H9 (cell line): ENCODE data around the gene GK2. TPM values are rescaled to one million over a fixed set of nuclear protein-coding genes. Genes with fewer than 3 reads are reported as not detected.

Source experiments
- DNase-seq: peaks from one replicate; pipeline ENCODE4 v3.0.0-alpha.2; 2017
- H2AFZ ChIP-seq: one replicate; pipeline ENCODE4 v1.6.1; 2013; ENCODE audit warnings: mild to moderate bottlenecking, low read length, control low read depth, moderate library complexity
- H2AK5ac ChIP-seq: 2 replicates; pipeline ENCODE4 v1.6.1; 2013; ENCODE audit warnings: low read length, control low read depth, mixed read lengths; ENCODE audit not compliant: insufficient read length
- H2BK120ac ChIP-seq: one replicate; pipeline ENCODE4 v1.6.1; 2013; ENCODE audit warnings: low read depth, mild to moderate bottlenecking, low read length, control low read depth, inconsistent platforms; ENCODE audit not compliant: poor library complexity, severe bottlenecking
- H2BK12ac ChIP-seq: 2 replicates; pipeline ENCODE4 v1.6.1; 2013; ENCODE audit warnings: low read length, control low read depth, mixed read lengths, low read depth; ENCODE audit not compliant: insufficient read length
- H2BK15ac ChIP-seq: 2 replicates; pipeline ENCODE4 v1.6.1; 2013; ENCODE audit warnings: low read depth, low read length, control low read depth
- H2BK20ac ChIP-seq: one replicate; pipeline ENCODE4 v1.6.1; 2013; ENCODE audit warnings: low read depth, mild to moderate bottlenecking, low read length, control low read depth, inconsistent platforms; ENCODE audit not compliant: poor library complexity, severe bottlenecking
- H2BK5ac ChIP-seq: 2 replicates; pipeline ENCODE4 v1.6.1; 2013; ENCODE audit warnings: low read length, control low read depth, mixed read lengths; ENCODE audit not compliant: insufficient read length
- H3K14ac ChIP-seq: 2 replicates; pipeline ENCODE4 v1.6.1; 2013; ENCODE audit warnings: low read length, control low read depth; ENCODE audit not compliant: insufficient read depth
- H3K18ac ChIP-seq: 2 replicates; pipeline ENCODE4 v1.6.1; 2013; ENCODE audit warnings: low read depth, mild to moderate bottlenecking, mixed read lengths, low read length, control low read depth; ENCODE audit not compliant: insufficient read length
- H3K23ac ChIP-seq: 2 replicates; pipeline ENCODE4 v1.6.1; 2013; ENCODE audit warnings: low read length, control low read depth, mixed read lengths, low read depth; ENCODE audit not compliant: insufficient read length
- H3K23me2 ChIP-seq: 2 replicates; pipeline ENCODE4 v1.6.1; 2013; ENCODE audit warnings: low read depth, mild to moderate bottlenecking, mixed read lengths, low read length, control low read depth; ENCODE audit not compliant: insufficient read length, poor library complexity, severe bottlenecking
- H3K27ac ChIP-seq: 2 replicates; pipeline ENCODE4 v1.5.1; 2013; ENCODE audit warnings: low read length, control low read depth, mixed read lengths, low read depth; ENCODE audit not compliant: insufficient read length
- H3K27me3 ChIP-seq: 2 replicates; pipeline ENCODE4 v1.6.1; 2013; ENCODE audit warnings: low read length, control low read depth, inconsistent platforms; ENCODE audit not compliant: insufficient read depth
- H3K4ac ChIP-seq: 2 replicates; pipeline ENCODE4 v1.6.1; 2013; ENCODE audit warnings: low read depth, mild to moderate bottlenecking, control low read depth, inconsistent platforms, low read length, moderate library complexity
- H3K4me1 ChIP-seq: 2 replicates; pipeline ENCODE4 v1.6.1; 2013; ENCODE audit warnings: low read length, control low read depth, inconsistent platforms; ENCODE audit not compliant: insufficient read depth
- H3K4me2 ChIP-seq: 2 replicates; pipeline ENCODE4 v1.6.1; 2013; ENCODE audit warnings: low read length, control low read depth, mixed read lengths; ENCODE audit not compliant: insufficient read length, insufficient read depth
- H3K56ac ChIP-seq: 2 replicates; pipeline ENCODE4 v1.6.1; 2013; ENCODE audit warnings: low read depth, mild to moderate bottlenecking, mixed read lengths, low read length, control low read depth; ENCODE audit not compliant: insufficient read length
- H3K79me1 ChIP-seq: 2 replicates; pipeline ENCODE4 v1.6.1; 2013; ENCODE audit warnings: low read depth, mild to moderate bottlenecking, moderate library complexity, low read length, control low read depth, inconsistent platforms; ENCODE audit not compliant: insufficient read depth, poor library complexity, severe bottlenecking
- H3K79me2 ChIP-seq: 2 replicates; pipeline ENCODE4 v1.6.1; 2013; ENCODE audit warnings: low read length, control low read depth, inconsistent platforms; ENCODE audit not compliant: insufficient read depth
- H3K9ac ChIP-seq: 2 replicates; pipeline ENCODE4 v1.6.1; 2013; ENCODE audit warnings: low read length, control low read depth, mixed read lengths; ENCODE audit not compliant: insufficient read length; ENCODE audit errors: extremely low read depth
- H3K9me3 ChIP-seq: one replicate; pipeline ENCODE4 v1.6.1; 2013; ENCODE audit warnings: low read depth, low read length, inconsistent platforms; ENCODE audit not compliant: control insufficient read depth
- H3T11ph ChIP-seq: one replicate; pipeline ENCODE4 v1.6.1; 2013; ENCODE audit warnings: mild to moderate bottlenecking, low read length, control low read depth, inconsistent platforms
- H4K20me1 ChIP-seq: one replicate; pipeline ENCODE4 v1.6.1; 2013; ENCODE audit not compliant: control insufficient read depth, insufficient read length, insufficient read depth
- H4K5ac ChIP-seq: 2 replicates; pipeline ENCODE4 v1.6.1; 2013; ENCODE audit warnings: low read depth, mild to moderate bottlenecking, mixed read lengths, low read length, control low read depth; ENCODE audit not compliant: insufficient read length
- H4K8ac ChIP-seq: replicated peaks from 2 replicates; pipeline ENCODE4 v1.6.1; 2013; ENCODE audit warnings: low read length, control low read depth, mixed read lengths, low read depth; ENCODE audit not compliant: insufficient read length
- H4K91ac ChIP-seq: 2 replicates; pipeline ENCODE4 v1.6.1; 2013; ENCODE audit warnings: low read depth, mild to moderate bottlenecking, moderate library complexity, mixed read lengths, low read length, control low read depth; ENCODE audit not compliant: insufficient read length
- H3K27ac Mint-ChIP-seq, 3 experiments: 2 replicates in 2 of 3; 3 replicates in 1 of 3; pipeline ENCODE4 v1.8.0; 2020 to 2021; ENCODE audit warnings: mixed read lengths in 3 of 3, mild to moderate bottlenecking in 1 of 3, moderate library complexity in 1 of 3
- H3K27me3 Mint-ChIP-seq: 2 replicates; pipeline ENCODE4 v1.8.0; 2021; ENCODE audit warnings: low read depth, mild to moderate bottlenecking, moderate library complexity, mixed read lengths
- H3K36me3 Mint-ChIP-seq, 3 experiments: 2 replicates in 2 of 3; 3 replicates in 1 of 3; pipeline ENCODE4 v1.8.0; 2020 to 2021; ENCODE audit warnings: low read depth in 3 of 3, mixed read lengths in 3 of 3; ENCODE audit not compliant: insufficient read depth in 1 of 3
- H3K4me1 Mint-ChIP-seq, 2 experiments: 2 replicates each; pipeline ENCODE4 v1.8.0; 2020; ENCODE audit warnings: mixed read lengths in 2 of 2
- H3K4me3 Mint-ChIP-seq, 2 experiments: 2 replicates in 1 of 2; 3 replicates in 1 of 2; pipeline ENCODE4 v1.8.0; 2020 to 2021; ENCODE audit warnings: mild to moderate bottlenecking in 2 of 2, mixed read lengths in 2 of 2, moderate library complexity in 1 of 2
- H3K9me3 Mint-ChIP-seq, 2 experiments: 2 replicates in 1 of 2; 3 replicates in 1 of 2; pipeline ENCODE4 v1.8.0; 2020; ENCODE audit warnings: mild to moderate bottlenecking in 2 of 2, mixed read lengths in 2 of 2, moderate library complexity in 1 of 2
- CTCF ChIP-seq: fragments of 200-600 bp; sonication (generic); conservative IDR thresholded peaks from 3 replicates; pipeline ENCODE4 v1.8.0; 2021; ENCODE audit warnings: antibody characterized with exemption, mild to moderate bottlenecking
- total RNA-seq: library from RNA; stranded (reverse); gene quantifications from 2 replicates; pipeline ENCODE4 v1.2.1, GENCODE V29; 2021

The GK2 gene
- total RNA-seq, 1 experiment from 2014 or later = not detected

GRCh38 chr4:79366422-79366821 lies 41.6 kb downstream of the GK2 start:
- H3K9me3 Mint-ChIP-seq = no peaks in the 10 kb centered on the region
- Histone ChIP-seq H3K79me2 (no peaks in the 10 kb centered on the region), H3K79me1 (no peaks in the 10 kb centered on the region), H3K27me3 (no peaks in the 10 kb centered on the region), H4K8ac (no peak overlapping the region), H2BK15ac (no peak overlapping the region), H4K20me1 (no peaks in the 10 kb centered on the region), H3K23me2 (no peaks in the 10 kb centered on the region), H4K91ac (no peak overlapping the region), H4K5ac (no peak overlapping the region), H2BK5ac (no peak overlapping the region), H3K18ac (no peak overlapping the region), H2AFZ (no peak overlapping the region), H2AK5ac (no peak overlapping the region), H3K9ac (no peak overlapping the region), H3K27ac (no peak overlapping the region), H3T11ph (no peak overlapping the region), H3K9me3 (no peaks in the 10 kb centered on the region), H3K14ac (no peak overlapping the region), H3K4ac (no peak overlapping the region), H3K4me1 (no peaks in the 10 kb centered on the region), H3K4me2 (no peak overlapping the region), H3K23ac (no peak overlapping the region), H2BK120ac (no peak overlapping the region), H3K56ac (no peak overlapping the region), H2BK12ac (no peak overlapping the region), H2BK20ac (no peak overlapping the region)
- no peaks in the 10 kb centered on the region for H3K27me3 Mint-ChIP-seq
- DNase-seq = no peak
- no peak overlapping the region for H3K27ac Mint-ChIP-seq
- TF ChIP-seq CTCF = no peak
- no peaks in the 10 kb centered on the region for H3K4me1 Mint-ChIP-seq
- H3K36me3 Mint-ChIP-seq = no peaks in the 10 kb centered on the region
- H3K4me3 Mint-ChIP-seq = no peak overlapping the region
